GM21723 (cell line): ENCODE data around the gene MMUT.
"Not testable (repeated sequence)": the region's sequence is repeated elsewhere in the genome, so short reads cannot be mapped to it uniquely, and the experiment has no call there.

Experiments used
- ATAC-seq: cut with Tn5 transposase; IDR thresholded peaks from one replicate; pipeline ENCODE4 v1.9.1; 2021; ENCODE audit warnings: mild to moderate bottlenecking, moderate library complexity; ENCODE audit not compliant: unreplicated experiment

MMUT gene

DNA sequence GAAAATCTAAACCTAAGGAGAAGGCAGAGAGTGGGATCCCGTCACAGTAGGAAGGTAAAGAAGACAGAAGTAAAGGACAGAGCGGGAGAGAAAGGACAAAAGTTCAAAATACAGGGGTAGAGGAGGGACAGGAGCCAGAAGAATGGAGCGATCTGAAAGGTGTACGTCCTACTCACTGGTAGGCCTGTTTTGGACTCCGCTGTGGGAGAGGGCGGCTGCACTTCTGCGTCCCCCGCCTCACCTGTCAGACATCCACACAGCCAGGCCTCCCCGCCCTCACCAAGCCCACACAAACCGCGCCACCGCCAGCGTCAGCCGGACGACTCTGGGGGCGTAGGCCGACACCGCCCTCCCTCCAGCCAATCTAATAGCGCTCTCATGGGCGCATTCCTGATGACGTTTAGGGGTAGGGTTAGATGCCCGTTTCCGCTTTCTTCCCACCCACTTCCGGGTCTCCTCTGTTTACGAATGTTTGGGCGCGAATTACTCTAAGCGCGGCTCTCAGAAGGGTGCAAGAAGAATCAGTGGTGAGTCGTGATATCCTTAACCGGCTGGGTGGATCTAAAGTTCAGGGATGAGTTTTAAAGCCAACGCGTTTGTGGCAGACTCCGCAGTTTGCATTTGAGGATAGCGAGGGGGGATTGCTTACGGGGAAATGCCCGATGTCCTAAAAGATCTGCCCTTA lies at the start of gene MMUT, which contains the start of gene CENPQ:
Gene MMUT, minus strand, starts transcription at position 327 of the 685 bp plus-strand sequence. CDS start 3,787 bp downstream, outside the sequence.
Gene CENPQ, plus strand, starts transcription at position 444 of the 685 bp plus-strand sequence. CDS start 6,807 bp downstream, outside the sequence.
- peak; percentile 99 for ATAC-seq

GRCh38 chr6:49509342-49509741 lies 46.3 kb upstream of the MMUT start:
- ATAC-seq, result no peak

DNA sequence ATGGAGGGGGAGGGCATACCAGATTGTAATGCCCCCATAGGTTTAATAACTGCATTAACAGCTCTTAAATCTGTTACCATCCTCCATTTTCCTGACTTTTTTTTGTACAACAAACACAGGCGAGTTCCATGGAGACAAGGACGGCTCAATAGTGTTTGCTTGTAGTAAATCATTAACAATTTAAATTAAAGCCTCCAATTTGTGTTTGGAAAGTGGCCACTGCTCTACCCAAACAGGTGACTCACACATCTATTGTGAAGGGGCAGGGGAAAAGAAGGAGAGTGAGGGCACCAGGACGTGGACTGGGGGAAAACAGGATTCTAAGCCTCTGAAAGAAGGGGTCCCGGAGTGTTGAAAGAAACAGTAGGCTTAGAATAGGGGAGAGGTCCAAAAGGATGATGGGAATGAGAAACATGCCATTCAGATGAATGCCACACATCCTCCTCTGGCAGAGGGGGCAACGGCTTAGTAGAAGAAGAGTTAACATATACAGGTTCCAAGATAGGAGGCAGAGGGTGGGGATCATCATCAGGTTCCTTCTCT lies 43.6 kb upstream of the MMUT start:
- ATAC-seq, result no peak

GRCh38 chr6:49504666-49505065 lies 41.6 kb upstream of the MMUT start:
- no peak for ATAC-seq

DNA sequence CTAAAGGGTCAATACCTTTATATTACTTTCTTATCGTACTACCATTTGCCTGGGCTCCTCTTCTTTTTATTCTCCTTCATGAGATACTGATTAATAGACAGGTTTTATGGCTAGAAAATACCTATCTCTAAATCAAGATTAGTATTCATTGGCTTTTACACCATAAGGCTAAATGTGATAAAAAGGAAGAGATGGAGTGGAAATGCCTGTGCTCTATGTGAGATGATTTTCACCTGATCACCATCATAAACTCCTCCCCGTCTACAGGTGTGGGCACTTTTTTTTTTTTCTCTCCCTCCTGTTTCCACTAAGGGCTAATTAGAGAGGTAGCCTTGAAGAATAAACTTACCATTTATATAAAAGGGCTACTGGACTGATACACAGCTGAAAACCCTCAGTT lies 36.6 kb upstream of the MMUT start, which contains the start of gene GLYATL3:
Gene GLYATL3, plus strand, starts transcription at position 301 of the 400 bp plus-strand sequence. CDS start 12,068 bp downstream, outside the sequence.
- ATAC-seq, result no peak

DNA sequence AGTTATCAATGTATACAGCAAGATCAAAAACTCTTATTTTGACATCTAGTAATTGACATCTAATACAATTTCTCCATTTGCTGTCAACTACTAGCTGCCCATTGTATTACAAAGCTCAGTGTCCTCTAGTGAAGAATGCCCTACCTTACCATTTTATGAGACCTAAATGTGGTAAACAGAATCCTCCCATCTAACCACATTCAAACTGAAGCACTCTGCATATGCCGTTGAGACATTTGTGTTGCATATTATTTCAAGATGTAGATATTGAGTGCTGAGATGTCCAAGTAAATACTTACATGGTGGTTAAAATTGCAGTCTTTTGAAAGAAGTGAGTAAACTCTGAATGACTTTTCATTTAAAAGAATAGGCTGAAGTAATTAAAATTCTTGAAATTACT lies 36.1 kb upstream of the MMUT start:
- ATAC-seq, result no peak

GRCh38 chr6:49497304-49497703 lies 34.3 kb upstream of the MMUT start:
- ATAC-seq, result no peak

GRCh38 chr6:49490633-49491032 lies 27.6 kb upstream of the MMUT start:
- no peak for ATAC-seq

DNA sequence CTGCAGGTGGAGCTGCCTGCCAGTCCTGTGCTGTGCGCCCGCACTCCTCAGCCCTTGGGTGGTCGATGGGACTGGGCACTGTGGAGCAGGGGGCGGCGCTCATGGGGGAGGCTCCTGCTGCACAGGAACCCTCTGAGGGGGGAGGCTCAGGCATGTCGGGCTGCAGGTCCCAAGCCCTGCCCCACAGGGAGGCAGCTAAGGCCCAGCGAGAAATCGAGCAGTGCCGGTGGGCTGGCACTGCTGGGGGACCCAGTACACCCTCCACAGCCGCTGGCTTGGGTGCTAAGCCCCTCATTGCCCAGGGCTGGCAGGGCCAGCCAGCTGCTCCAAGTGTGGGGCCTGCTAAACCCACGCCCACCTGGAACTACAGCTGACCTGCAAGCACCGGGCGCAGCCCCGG lies 20.3 kb upstream of the MMUT start:
- ATAC-seq, result not testable (repeated sequence)

GRCh38 chr6:49481846-49482245 lies 18.8 kb upstream of the MMUT start:
- ATAC-seq, result not testable (repeated sequence)

GRCh38 chr6:49479308-49479970 lies 16.4 kb upstream of the MMUT start:
- no peak for ATAC-seq

DNA sequence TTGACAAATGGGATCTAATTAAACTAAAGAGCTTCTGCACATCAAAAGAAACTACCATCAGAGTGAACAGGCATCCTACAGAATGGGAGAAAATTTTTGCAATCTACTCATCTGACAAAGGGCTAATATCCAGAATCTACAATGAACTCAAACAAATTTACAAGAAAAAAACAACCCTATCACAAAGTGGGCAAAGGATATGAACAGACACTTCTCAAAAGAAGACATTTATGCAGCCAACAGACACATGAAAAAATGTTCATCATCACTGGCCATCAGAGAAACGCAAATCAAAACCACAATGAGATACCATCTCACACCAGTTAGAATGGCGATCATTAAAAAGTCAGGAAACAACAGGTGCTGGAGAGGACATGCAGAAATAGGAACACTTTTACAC lies 13.5 kb upstream of the MMUT start:
- not testable (repeated sequence) for ATAC-seq

GRCh38 chr6:49468042-49468441 lies 5.0 kb upstream of the MMUT start:
- no peak for ATAC-seq

GRCh38 chr6:49464691-49465090 lies 1.6 kb upstream of the MMUT start:
- no peak for ATAC-seq

GRCh38 chr6:49463612-49463967 lies 537 bp upstream of the MMUT start:
- peak; percentile 8 for ATAC-seq

DNA sequence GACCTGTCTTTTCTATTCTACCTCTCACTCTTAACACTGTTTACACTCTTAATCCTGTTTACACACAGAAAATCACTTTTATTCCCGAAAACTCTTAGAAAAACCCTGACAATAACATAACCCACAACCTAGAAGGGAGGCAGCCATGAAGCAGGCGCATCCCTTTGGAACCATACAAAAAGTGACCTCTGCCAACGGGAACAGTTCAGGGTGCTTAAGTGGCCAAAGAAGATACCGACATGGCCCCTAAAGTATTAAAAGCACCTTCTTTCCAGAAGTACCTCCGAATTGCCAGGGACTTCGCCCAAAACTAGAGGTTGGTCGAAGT lies 490 bp downstream of the MMUT start:
- peak; percentile 13 for ATAC-seq

GRCh38 chr6:49462071-49462470 lies 982 bp downstream of the MMUT start:
- ATAC-seq, result no peak

DNA sequence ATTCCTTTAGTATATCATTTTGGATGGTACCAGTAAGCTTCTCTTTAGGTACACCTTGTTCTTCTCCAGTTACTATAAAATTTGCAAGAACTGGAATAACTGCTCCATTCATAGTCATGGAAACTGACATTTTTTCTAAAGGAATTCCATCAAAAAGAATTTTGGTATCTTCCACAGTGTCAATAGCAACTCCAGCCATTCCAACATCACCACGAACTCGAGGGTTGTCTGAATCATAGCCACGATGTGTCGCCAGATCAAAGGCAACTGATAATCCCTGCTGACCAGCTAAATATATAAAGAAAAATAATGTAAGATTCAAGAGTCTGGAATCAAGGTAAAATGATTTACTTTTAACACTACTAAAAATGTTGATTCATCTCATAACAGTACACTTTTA lies 5.3 kb downstream of the MMUT start:
- no peak for ATAC-seq

DNA sequence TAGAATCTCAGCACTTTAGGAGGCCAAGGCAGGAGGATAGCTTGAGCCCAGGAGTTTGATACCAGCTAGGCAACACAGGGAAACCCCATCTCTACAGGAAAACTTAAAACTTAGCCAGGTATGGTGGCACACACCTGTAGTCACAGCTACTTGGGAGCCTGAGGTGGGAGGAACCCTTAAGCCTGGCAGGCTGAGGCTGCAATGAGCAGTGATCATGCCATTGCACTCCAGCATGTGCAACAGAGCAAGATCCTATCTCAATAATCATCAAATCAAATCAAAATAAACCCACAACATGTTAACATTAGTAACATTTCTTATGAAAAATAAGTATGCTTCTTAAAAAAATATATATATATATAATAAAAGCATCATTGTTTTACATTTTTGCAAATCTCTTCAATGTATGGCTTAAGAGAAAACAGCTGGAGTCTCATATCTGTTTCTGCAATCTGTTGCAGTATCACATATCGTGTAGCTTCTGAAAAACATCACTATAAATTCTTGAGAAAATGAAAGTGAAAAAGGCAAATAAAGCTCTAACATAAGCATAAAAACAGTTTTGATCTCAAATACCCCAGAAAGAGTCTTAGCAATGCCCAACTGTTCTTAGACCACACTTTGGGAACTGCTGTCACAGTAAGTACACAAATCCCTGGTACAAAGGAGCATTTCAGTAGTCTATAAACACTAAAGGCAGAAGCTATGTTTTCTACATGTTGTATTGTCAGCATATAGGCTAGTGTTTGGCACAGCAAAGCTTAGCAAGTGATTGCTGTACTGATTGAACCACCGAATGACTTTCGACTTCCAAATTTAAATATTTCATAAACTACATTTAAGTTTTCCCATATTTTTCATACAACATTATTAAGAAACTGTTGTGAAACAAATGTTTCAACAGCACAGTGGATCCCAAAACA lies 8.0 kb downstream of the MMUT start:
- ATAC-seq, result peak; percentile 88

- no peak for ATAC-seq
These were observed 9.8 kb downstream of the MMUT start for GRCh38 chr6:49453221-49453620.

- ATAC-seq, result no peak
These were observed 32.2 kb downstream of the MMUT start for GRCh38 chr6:49430866-49431265.
